Osteoblast (primary cell): ENCODE measurements around the gene OTUD3. TPM values are rescaled to one million over a fixed set of nuclear protein-coding genes. Genes with fewer than 3 reads are reported as not detected.

Experiments used
- DNase-seq: peaks from one replicate; pipeline ENCODE4 v3.0.0; 2011; ENCODE audit warnings: low spot score, mixed read lengths; ENCODE audit not compliant: insufficient read length; ENCODE audit errors: missing footprints
- H2AFZ ChIP-seq: 2 replicates; pipeline ENCODE4 v1.6.0; 2011; ENCODE audit warnings: mild to moderate bottlenecking, low read length
- H3K27ac ChIP-seq: 2 replicates; pipeline ENCODE4 v1.5.1; 2011; ENCODE audit warnings: mild to moderate bottlenecking, low read depth, low read length, moderate library complexity
- H3K27me3 ChIP-seq: 2 replicates; pipeline ENCODE4 v1.6.0; 2012; ENCODE audit warnings: mild to moderate bottlenecking, control low read depth, inconsistent platforms, low read length, moderate library complexity; ENCODE audit not compliant: insufficient read depth
- H3K36me3 ChIP-seq: 2 replicates; pipeline ENCODE4 v1.5.1; 2011; ENCODE audit warnings: mild to moderate bottlenecking, low read length, control low read depth, moderate library complexity; ENCODE audit not compliant: insufficient read depth
- H3K4me1 ChIP-seq: 2 replicates; pipeline ENCODE4 v1.5.1; 2011; ENCODE audit warnings: mild to moderate bottlenecking, low read length, control low read depth, moderate library complexity; ENCODE audit not compliant: insufficient read depth
- H3K4me2 ChIP-seq: 2 replicates; pipeline ENCODE4 v1.6.0; 2011; ENCODE audit warnings: mild to moderate bottlenecking, low read length; ENCODE audit not compliant: insufficient read depth
- H3K4me3 ChIP-seq: fragments of 200-600 bp; sonication (generic); 3 replicates; pipeline ENCODE4 v1.5.1; 2012; ENCODE audit warnings: mild to moderate bottlenecking, low read length, inconsistent platforms; ENCODE audit not compliant: insufficient read depth
- H3K79me2 ChIP-seq: 2 replicates; pipeline ENCODE4 v1.6.0; 2012; ENCODE audit warnings: mild to moderate bottlenecking, low read length, control low read depth, inconsistent platforms; ENCODE audit not compliant: insufficient read depth
- H3K9me3 ChIP-seq: 2 replicates; pipeline ENCODE4 v1.5.1; 2011; ENCODE audit warnings: low read depth, low read length, control low read depth
- H4K20me1 ChIP-seq: 2 replicates; pipeline ENCODE4 v1.6.0; 2012; ENCODE audit warnings: mild to moderate bottlenecking, low read length, control low read depth; ENCODE audit not compliant: insufficient read depth
- CTCF ChIP-seq: IDR thresholded peaks from 2 replicates; pipeline ENCODE4 v1.5.1; 2011; ENCODE audit warnings: mild to moderate bottlenecking, low read depth, low read length, moderate library complexity; ENCODE audit errors: extremely low read depth
- total RNA-seq: library from RNA; depleted of rRNA; stranded (reverse); fragments of >200 nt; gene quantifications from 2 replicates; pipeline ENCODE4 v1.2.3, GENCODE V29; 2012

Gene OTUD3
- total RNA-seq, 1 donor, result 4.0 TPM

GRCh38 chr1:19892129-19892528 is 9.9 kb downstream of the OTUD3 start:
- TF ChIP-seq CTCF, result no peak
- peaks cover 9% of the 10 kb centered on the region for H3K4me1 ChIP-seq
- no peaks in the 10 kb centered on the region for H3K9me3 ChIP-seq
- peaks cover 31% of the 10 kb centered on the region for H4K20me1 ChIP-seq
- DNase-seq, result no peak
- H3K36me3 ChIP-seq, result peaks cover 45% of the 10 kb centered on the region
- H3K4me2 ChIP-seq, result no peak overlapping the region
- H3K4me3 ChIP-seq, result no peak overlapping the region
- no peak overlapping the region for H3K27ac ChIP-seq
- peaks cover 74% of the 10 kb centered on the region for H3K79me2 ChIP-seq
- H2AFZ ChIP-seq, result no peak overlapping the region
- H3K27me3 ChIP-seq, result no peaks in the 10 kb centered on the region

- Histone ChIP-seq H3K9me3 (no peaks in the 10 kb centered on the region), H3K27ac (no peak overlapping the region), H4K20me1 (peaks cover 28% of the 10 kb centered on the region), H3K4me3 (no peak overlapping the region), H2AFZ (no peak overlapping the region), H3K27me3 (no peaks in the 10 kb centered on the region), H3K36me3 (peaks cover 51% of the 10 kb centered on the region), H3K4me1 (peaks cover 9% of the 10 kb centered on the region), H3K4me2 (no peak overlapping the region), H3K79me2 (peaks cover 72% of the 10 kb centered on the region)
- TF ChIP-seq CTCF, result no peak
- DNase-seq, result no peak
These were observed 10.5 kb downstream of the OTUD3 start for GRCh38 chr1:19892628-19893168.

- peak overlapping the region; percentile 23 for H3K27ac ChIP-seq
These were observed 11.5 kb downstream of the OTUD3 start for GRCh38 chr1:19893687-19894086.

GRCh38 chr1:19894218-19894617 is 12.0 kb downstream of the OTUD3 start:
- Histone ChIP-seq H4K20me1 (peaks cover 23% of the 10 kb centered on the region), H3K27ac (no peak overlapping the region), H3K4me1 (peaks cover 9% of the 10 kb centered on the region), H3K4me3 (no peak overlapping the region), H3K4me2 (no peak overlapping the region), H2AFZ (no peak overlapping the region), H3K79me2 (peaks cover 57% of the 10 kb centered on the region), H3K36me3 (peaks cover 63% of the 10 kb centered on the region), H3K27me3 (no peaks in the 10 kb centered on the region), H3K9me3 (no peaks in the 10 kb centered on the region)
- no peak for TF ChIP-seq CTCF
- no peak for DNase-seq

More at GRCh38 chr1:19893687-19894086, 11.5 kb downstream of the OTUD3 start:
- Histone ChIP-seq H3K9me3 (no peaks in the 10 kb centered on the region), H4K20me1 (peaks cover 23% of the 10 kb centered on the region), H3K79me2 (peaks cover 63% of the 10 kb centered on the region), H3K4me3 (no peak overlapping the region), H3K4me2 (no peak overlapping the region), H2AFZ (no peak overlapping the region), H3K27me3 (no peaks in the 10 kb centered on the region), H3K36me3 (peaks cover 57% of the 10 kb centered on the region), H3K4me1 (peaks cover 9% of the 10 kb centered on the region)
- no peak for TF ChIP-seq CTCF
- DNase-seq, result no peak
